Esophagus squamous epithelium (tissue), 4 donors: ENCODE data around the gene AMFR.
"Not testable (repeated sequence)": the region's sequence is repeated elsewhere in the genome, so short reads cannot be mapped to it uniquely, and the experiment has no call there.

Experiments used
- POLR2A ChIP-seq, 4 donors: fragments of 450-650 bp; IDR thresholded peaks; one replicate each; pipeline ENCODE4 v1.6.1; 2017; ENCODE audit warnings: antibody characterized with exemption in 4 of 4, mild to moderate bottlenecking in 4 of 4, moderate library complexity in 3 of 4
- TF ChIP-seq, protein P1 (sequence below), 6 experiments: fragments of 450-650 bp in 4 of 6; fragments of 200-600 bp in 2 of 6; sonication (generic) in 2 of 6; IDR thresholded peaks; one replicate each; pipeline ENCODE4 v1.5.1; 2016 to 2019; ENCODE audit warnings: antibody characterized with exemption in 6 of 6, mild to moderate bottlenecking in 4 of 6, moderate library complexity in 4 of 6

GRCh38 chr16:56379044-56379443, 46.3 kb downstream of the AMFR start:
- TF ChIP-seq POLR2A (IDR thresholded peaks at IDR 0.05), result not testable (repeated sequence)
- TF ChIP-seq, protein P1, sequence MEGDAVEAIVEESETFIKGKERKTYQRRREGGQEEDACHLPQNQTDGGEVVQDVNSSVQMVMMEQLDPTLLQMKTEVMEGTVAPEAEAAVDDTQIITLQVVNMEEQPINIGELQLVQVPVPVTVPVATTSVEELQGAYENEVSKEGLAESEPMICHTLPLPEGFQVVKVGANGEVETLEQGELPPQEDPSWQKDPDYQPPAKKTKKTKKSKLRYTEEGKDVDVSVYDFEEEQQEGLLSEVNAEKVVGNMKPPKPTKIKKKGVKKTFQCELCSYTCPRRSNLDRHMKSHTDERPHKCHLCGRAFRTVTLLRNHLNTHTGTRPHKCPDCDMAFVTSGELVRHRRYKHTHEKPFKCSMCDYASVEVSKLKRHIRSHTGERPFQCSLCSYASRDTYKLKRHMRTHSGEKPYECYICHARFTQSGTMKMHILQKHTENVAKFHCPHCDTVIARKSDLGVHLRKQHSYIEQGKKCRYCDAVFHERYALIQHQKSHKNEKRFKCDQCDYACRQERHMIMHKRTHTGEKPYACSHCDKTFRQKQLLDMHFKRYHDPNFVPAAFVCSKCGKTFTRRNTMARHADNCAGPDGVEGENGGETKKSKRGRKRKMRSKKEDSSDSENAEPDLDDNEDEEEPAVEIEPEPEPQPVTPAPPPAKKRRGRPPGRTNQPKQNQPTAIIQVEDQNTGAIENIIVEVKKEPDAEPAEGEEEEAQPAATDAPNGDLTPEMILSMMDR (IDR thresholded peaks at IDR 0.05), result not testable (repeated sequence)
